Osteoblast (primary cell): ENCODE data around the gene EDIL3. TPM values are rescaled to one million over a fixed set of nuclear protein-coding genes. Genes with fewer than 3 reads are reported as not detected.
A peak's percentile ranks its signal among the peaks of the same experiment; 100 is the strongest.
"Not testable (repeated sequence)": the region's sequence is repeated elsewhere in the genome, so short reads cannot be mapped to it uniquely, and the experiment has no call there.

Experiments
- DNase-seq: peaks from one replicate; pipeline ENCODE4 v3.0.0; 2011; ENCODE audit warnings: low spot score, mixed read lengths; ENCODE audit not compliant: insufficient read length; ENCODE audit errors: missing footprints
- H2AFZ ChIP-seq: 2 replicates; pipeline ENCODE4 v1.6.0; 2011; ENCODE audit warnings: mild to moderate bottlenecking, low read length
- H3K27ac ChIP-seq: 2 replicates; pipeline ENCODE4 v1.5.1; 2011; ENCODE audit warnings: mild to moderate bottlenecking, low read depth, low read length, moderate library complexity
- H3K27me3 ChIP-seq: 2 replicates; pipeline ENCODE4 v1.6.0; 2012; ENCODE audit warnings: mild to moderate bottlenecking, control low read depth, inconsistent platforms, low read length, moderate library complexity; ENCODE audit not compliant: insufficient read depth
- H3K36me3 ChIP-seq: 2 replicates; pipeline ENCODE4 v1.5.1; 2011; ENCODE audit warnings: mild to moderate bottlenecking, low read length, control low read depth, moderate library complexity; ENCODE audit not compliant: insufficient read depth
- H3K4me1 ChIP-seq: 2 replicates; pipeline ENCODE4 v1.5.1; 2011; ENCODE audit warnings: mild to moderate bottlenecking, low read length, control low read depth, moderate library complexity; ENCODE audit not compliant: insufficient read depth
- H3K4me2 ChIP-seq: 2 replicates; pipeline ENCODE4 v1.6.0; 2011; ENCODE audit warnings: mild to moderate bottlenecking, low read length; ENCODE audit not compliant: insufficient read depth
- H3K4me3 ChIP-seq: fragments of 200-600 bp; sonication (generic); 3 replicates; pipeline ENCODE4 v1.5.1; 2012; ENCODE audit warnings: mild to moderate bottlenecking, low read length, inconsistent platforms; ENCODE audit not compliant: insufficient read depth
- H3K79me2 ChIP-seq: 2 replicates; pipeline ENCODE4 v1.6.0; 2012; ENCODE audit warnings: mild to moderate bottlenecking, low read length, control low read depth, inconsistent platforms; ENCODE audit not compliant: insufficient read depth
- H3K9me3 ChIP-seq: 2 replicates; pipeline ENCODE4 v1.5.1; 2011; ENCODE audit warnings: low read depth, low read length, control low read depth
- H4K20me1 ChIP-seq: 2 replicates; pipeline ENCODE4 v1.6.0; 2012; ENCODE audit warnings: mild to moderate bottlenecking, low read length, control low read depth; ENCODE audit not compliant: insufficient read depth
- CTCF ChIP-seq: IDR thresholded peaks from 2 replicates; pipeline ENCODE4 v1.5.1; 2011; ENCODE audit warnings: mild to moderate bottlenecking, low read depth, low read length, moderate library complexity; ENCODE audit errors: extremely low read depth
- total RNA-seq: library from RNA; depleted of rRNA; stranded (reverse); fragments of >200 nt; gene quantifications from 2 replicates; pipeline ENCODE4 v1.2.3, GENCODE V29; 2012

Gene EDIL3
- total RNA-seq, 1 donor: 366 TPM

GRCh38 chr5:84298628-84299027, 86.1 kb downstream of the EDIL3 start:
- no peaks in the 10 kb centered on the region for H4K20me1 ChIP-seq
- no peak for DNase-seq

GRCh38 chr5:84297641-84298040, 87.0 kb downstream of the EDIL3 start:
- not testable (repeated sequence) for H3K4me3 ChIP-seq, H3K9me3 ChIP-seq, H2AFZ ChIP-seq, DNase-seq, H4K20me1 ChIP-seq, H3K4me2 ChIP-seq, H3K36me3 ChIP-seq, H3K27me3 ChIP-seq, H3K27ac ChIP-seq
- H3K4me1 ChIP-seq: peaks cover 19% of the 10 kb centered on the region
- H3K79me2 ChIP-seq: peaks cover 64% of the 10 kb centered on the region

More at GRCh38 chr5:84298628-84299027, 86.1 kb downstream of the EDIL3 start:
- Histone ChIP-seq H3K4me1 (peaks cover 9% of the 10 kb centered on the region), H3K36me3 (no peaks in the 10 kb centered on the region), H3K79me2 (peaks cover 57% of the 10 kb centered on the region), H3K9me3 (peaks cover 1% of the 10 kb centered on the region), H3K4me2 (no peak overlapping the region), H3K27ac (no peak overlapping the region), H3K4me3 (no peak overlapping the region), H2AFZ (no peak overlapping the region), H3K27me3 (no peaks in the 10 kb centered on the region)
- no peak for TF ChIP-seq CTCF

- no peak for DNase-seq
- Histone ChIP-seq H2AFZ (peak overlapping the region; percentile 21), H3K9me3 (no peaks in the 10 kb centered on the region), H3K79me2 (peaks cover 41% of the 10 kb centered on the region), H3K36me3 (no peaks in the 10 kb centered on the region), H3K4me1 (peaks cover 47% of the 10 kb centered on the region), H3K27ac (peak overlapping the region; percentile 29), H4K20me1 (no peaks in the 10 kb centered on the region), H3K4me2 (peak overlapping the region; percentile 59), H3K4me3 (peak overlapping the region; percentile 41), H3K27me3 (no peaks in the 10 kb centered on the region)
- TF ChIP-seq CTCF: no peak
These were observed 91.7 kb downstream of the EDIL3 start for GRCh38 chr5:84292788-84293653.

GRCh38 chr5:84292000-84292642, 92.6 kb downstream of the EDIL3 start:
- peak; percentile 5 for TF ChIP-seq CTCF
- Histone ChIP-seq H3K4me3 (no peak overlapping the region), H3K36me3 (no peaks in the 10 kb centered on the region), H4K20me1 (no peaks in the 10 kb centered on the region), H3K27ac (peak overlapping the region; percentile 29), H3K79me2 (peaks cover 32% of the 10 kb centered on the region), H3K9me3 (no peaks in the 10 kb centered on the region), H3K4me2 (peak overlapping the region; percentile 59), H3K4me1 (peaks cover 51% of the 10 kb centered on the region), H2AFZ (no peak overlapping the region), H3K27me3 (no peaks in the 10 kb centered on the region)
- DNase-seq: no peak
